ENCODE results near the gene DYNC1H1.

DYNC1H1 gene

GRCh38 chr14:102096569-102097188 is 132.3 kb downstream of the DYNC1H1 start:
- DNase-seq (ENCODE audit: low read depth, low spot score), result peak; percentile 68
- in situ Hi-C loops (cut with HindIII; ENCODE audit: low sequenced_read_pairs), result no loop called here
- peak; percentile 83 for TF ChIP-seq CTCF (IDR thresholded peaks at IDR 0.05; ENCODE audit: low read depth, low read length)
- H3K4me3 ChIP-seq (ENCODE audit: low read depth, low read length), result no peak overlapping the region

GRCh38 chr14:102097441-102098135 is 133.2 kb downstream of the DYNC1H1 start:
- no peak for DNase-seq (ENCODE audit: low read depth, low spot score)
- H3K4me3 ChIP-seq (ENCODE audit: low read depth, low read length), result no peak overlapping the region
- TF ChIP-seq CTCF (IDR thresholded peaks at IDR 0.05; ENCODE audit: low read depth, low read length), result no peak
- in situ Hi-C loops (cut with HindIII; ENCODE audit: low sequenced_read_pairs), result no loop called here

GRCh38 chr14:102103062-102103695 is 138.8 kb downstream of the DYNC1H1 start:
- no peak for DNase-seq (ENCODE audit: low read depth, low spot score)
- in situ Hi-C loops (cut with HindIII; ENCODE audit: low sequenced_read_pairs), result no loop called here
- TF ChIP-seq CTCF (IDR thresholded peaks at IDR 0.05; ENCODE audit: low read depth, low read length), result no peak
- no peak overlapping the region for H3K4me3 ChIP-seq (ENCODE audit: low read depth, low read length)

GRCh38 chr14:102105369-102105768 is 141.0 kb downstream of the DYNC1H1 start:
- no peak overlapping the region for H3K4me3 ChIP-seq (ENCODE audit: low read depth, low read length)
- no peak for TF ChIP-seq CTCF (IDR thresholded peaks at IDR 0.05; ENCODE audit: low read depth, low read length)
- no peak for DNase-seq (ENCODE audit: low read depth, low spot score)
- in situ Hi-C loops (cut with HindIII; ENCODE audit: low sequenced_read_pairs), result no loop called here

Data from astrocyte of the spinal cord (primary cell).